Stomach (tissue), 9 donors: ENCODE data around the gene BBC3. TPM values are rescaled to one million over a fixed set of nuclear protein-coding genes. Genes with fewer than 3 reads are reported as not detected.
"Not testable (repeated sequence)": the region's sequence is repeated elsewhere in the genome, so short reads cannot be mapped to it uniquely, and the experiment has no call there.

ENCODE experiments used
- DNase-seq, 2 donors: peaks; one replicate each; pipeline versions ENCODE4 v3.0.0 to v3.0.0-alpha.2; 2013 to 2019
- H3K27ac ChIP-seq, 5 donors: fragments of 200-600 bp in 4 of 5; sonication (generic) in 4 of 5; one replicate each; pipeline ENCODE4 v1.5.1; 2013 to 2019; ENCODE audit warnings: mild to moderate bottlenecking in 1 of 5, moderate library complexity in 1 of 5
- H3K27me3 ChIP-seq, 3 donors: fragments of 200-600 bp; sonication (generic); one replicate each; pipeline ENCODE4 v1.5.1; 2017 to 2019; ENCODE audit warnings: mixed run types in 1 of 3
- H3K36me3 ChIP-seq, 4 donors: fragments of 200-600 bp; sonication (generic); 1 replicate in 3 of 4; 2 replicates in 1 of 4; pipeline ENCODE4 v1.5.1; 2016 to 2019
- H3K4me1 ChIP-seq, 4 donors: fragments of 200-600 bp; sonication (generic); one replicate each; pipeline ENCODE4 v1.5.1; 2016 to 2019
- H3K4me3 ChIP-seq, 4 donors: fragments of 200-600 bp; sonication (generic) in 3 of 4; one replicate each; pipeline ENCODE4 v1.5.1; 2016 to 2019; ENCODE audit warnings: mild to moderate bottlenecking in 1 of 4
- H3K9me3 ChIP-seq, 4 donors: fragments of 200-600 bp; sonication (generic); one replicate each; pipeline ENCODE4 v1.5.1; 2016 to 2019
- CTCF ChIP-seq, 7 experiments: fragments of 450-650 bp in 4 of 7; fragments of 200-600 bp in 3 of 7; sonication (generic) in 3 of 7; IDR thresholded peaks; one replicate each; pipeline ENCODE4 v1.5.1; 2016 to 2019; ENCODE audit warnings: antibody characterized with exemption in 7 of 7, control low read depth in 2 of 7, mild to moderate bottlenecking in 1 of 7
- EP300 ChIP-seq: sonication (generic); formaldehyde crosslinking; IDR thresholded peaks from one replicate; pipeline ENCODE4 v1.6.1; 2017; ENCODE audit warnings: antibody characterized with exemption
- POLR2A ChIP-seq, 4 donors: fragments of 450-650 bp; IDR thresholded peaks; one replicate each; pipeline ENCODE4 v1.6.1; 2016; ENCODE audit warnings: antibody characterized with exemption in 4 of 4, control low read depth in 2 of 4, mild to moderate bottlenecking in 1 of 4, moderate library complexity in 1 of 4
- POLR2AphosphoS5 ChIP-seq, 3 donors: sonication (generic); formaldehyde crosslinking; IDR thresholded peaks; one replicate each; pipeline ENCODE4 v1.6.1; 2016; ENCODE audit warnings: antibody characterized with exemption in 3 of 3
- WGBS, 5 donors: extraction: QIAGEN DNeasy Blood & Tissue Kit in 3 of 5; methylation state at CpG; one replicate each; pipeline versions ENCODE4 v1.1.5 to v1.1.7; 2013 to 2018; 5-methylcytosine and 5-hydroxymethylcytosine counted together
- intact Hi-C: fragments of 100-400 bp; cut with DNase I; formaldehyde crosslinking; loops from one replicate; pipeline ENCODE4 v1.15.1; 2023; ENCODE audit warnings: low total_unique reads
- polyA plus RNA-seq, 3 donors: library from polyadenylated mRNA; stranded (reverse); fragments of 200-250 nt; gene quantifications; one replicate each; pipeline ENCODE4 v1.2.3, GENCODE V29; 2013
- total RNA-seq, 5 donors: library from RNA; depleted of rRNA; stranded (reverse); fragments of >200 nt; gene quantifications; one replicate each; pipeline versions ENCODE4 v1.1.0 to v1.2.3, GENCODE V29; 2014 to 2016
- donor health status: healthy with polysubstance abuse.
- donor health status: Bipolar disorder and iron deficiency.
- donor health status: healthy.

The BBC3 gene
- total and polyA plus RNA-seq, 8 donors = 2.9 to 69.2 (median 10.9) TPM

- Histone ChIP-seq H3K27ac (no peak overlapping the region), H3K4me3 (no peak overlapping the region), H3K9me3 (no peaks in the 10 kb centered on the region), H3K27me3 (no peaks in the 10 kb centered on the region), H3K36me3 (peaks cover 49 to 89% (median 88%) of the 10 kb centered on the region in 4 donors), H3K4me1 (peaks cover 11 to 16% (median 14%) of the 10 kb centered on the region in 4 donors)
- intact Hi-C loops = no loop called here
- WGBS, 5 donors = 69 to 90% (median 85%) methylated on average over 6 of the region's 6 CpGs
- TF ChIP-seq POLR2A (IDR thresholded peaks at IDR 0.05) = no peak
- DNase-seq = no peak
These were observed 37.0 kb upstream of the BBC3 start for GRCh38 chr19:47268028-47268427.

- no peak for DNase-seq
- Histone ChIP-seq H3K27me3 (no peaks in the 10 kb centered on the region), H3K4me1 (peaks cover 4 to 9% (median 7%) of the 10 kb centered on the region in 4 donors), H3K9me3 (no peaks in the 10 kb centered on the region), H3K27ac (no peak overlapping the region), H3K4me3 (no peak overlapping the region), H3K36me3 (peaks cover 53 to 96% (median 95%) of the 10 kb centered on the region in 4 donors)
- TF ChIP-seq CTCF (IDR thresholded peaks at IDR 0.05) (no peak), EP300 (no peak), POLR2AphosphoS5 (IDR thresholded peaks at IDR 0.05) (no peak), POLR2A (IDR thresholded peaks at IDR 0.05) (no peak)
- intact Hi-C loops = no loop called here
- 77 to 86% (median 83%) methylated on average over 10 to 14 of the region's 14 CpGs for WGBS, 5 donors
These were observed 36.4 kb upstream of the BBC3 start for GRCh38 chr19:47267350-47267759.

GRCh38 chr19:47266401-47266941 is 35.5 kb upstream of the BBC3 start:
- Histone ChIP-seq H3K36me3 (peaks cover 56 to 99% (median 97%) of the 10 kb centered on the region in 4 donors), H3K4me1 (peaks cover 0 to under 1% (median 0%) of the 10 kb centered on the region in 4 donors), H3K9me3 (no peaks in the 10 kb centered on the region), H3K4me3 (no peak overlapping the region), H3K27ac (no peak overlapping the region), H3K27me3 (no peaks in the 10 kb centered on the region)
- no peak for DNase-seq
- TF ChIP-seq POLR2AphosphoS5 (IDR thresholded peaks at IDR 0.05) (no peak), EP300 (no peak), CTCF (IDR thresholded peaks at IDR 0.05) (no peak), POLR2A (IDR thresholded peaks at IDR 0.05) (no peak)
- intact Hi-C loops = no loop called here
- 91 to 100% (median 95%) methylated on average over 7 to 21 of the region's 21 CpGs for WGBS, 5 donors

GRCh38 chr19:47264629-47265028 is 33.6 kb upstream of the BBC3 start:
- TF ChIP-seq CTCF (IDR thresholded peaks at IDR 0.05) (no peak), POLR2A (IDR thresholded peaks at IDR 0.05) (no peak), EP300 (no peak), POLR2AphosphoS5 (IDR thresholded peaks at IDR 0.05) (no peak)
- 89 to 97% (median 95%) methylated on average over 19 to 30 of the region's 30 CpGs for WGBS, 5 donors
- Histone ChIP-seq H3K27ac (no peak overlapping the region), H3K36me3 (peaks cover 57 to 99% (median 97%) of the 10 kb centered on the region in 4 donors), H3K27me3 (no peaks in the 10 kb centered on the region), H3K4me3 (no peak overlapping the region), H3K9me3 (no peaks in the 10 kb centered on the region), H3K4me1 (peaks cover 0 to 17% (median 8%) of the 10 kb centered on the region in 4 donors)
- intact Hi-C loops = no loop called here
- DNase-seq = no peak

GRCh38 chr19:47261946-47262793 is 31.2 kb upstream of the BBC3 start:
- H3K36me3 ChIP-seq = peaks cover 64 to 90% (median 89%) of the 10 kb centered on the region in 4 donors
- 81 to 87% (median 83%) methylated on average over 12 to 14 of the region's 14 CpGs for WGBS, 5 donors
- H3K27me3 ChIP-seq, intact Hi-C loops, H3K9me3 ChIP-seq, H3K4me3 ChIP-seq: not testable (repeated sequence)
- H3K4me1 ChIP-seq = peaks cover 18 to 39% (median 29%) of the 10 kb centered on the region in 4 donors
- peak overlapping the region in 1 of 5 donors; percentile 15 for H3K27ac ChIP-seq
- DNase-seq = peak in 1 of 2 donors; percentile 46
